Transverse colon (tissue), 4 donors: ENCODE measurements around the gene SIMC1.
"Not testable (repeated sequence)": the region's sequence is repeated elsewhere in the genome, so short reads cannot be mapped to it uniquely, and the experiment has no call there.

Experiments
- POLR2A ChIP-seq: fragments of 450-650 bp; IDR thresholded peaks from one replicate; pipeline ENCODE4 v1.6.1; 2016; ENCODE audit warnings: antibody characterized with exemption, mild to moderate bottlenecking, moderate library complexity
- POLR2AphosphoS5 ChIP-seq, 3 donors: sonication (generic); formaldehyde crosslinking; IDR thresholded peaks; one replicate each; pipeline ENCODE4 v1.6.1; 2016; ENCODE audit warnings: antibody characterized with exemption in 3 of 3
- TF ChIP-seq, protein P1 (sequence below), 5 experiments: fragments of 200-600 bp in 3 of 5; fragments of 450-650 bp in 2 of 5; sonication (generic) in 3 of 5; IDR thresholded peaks; 1 replicate in 2 of 5; 2 replicates in 3 of 5; pipeline ENCODE4 v1.5.1; 2016 to 2017; ENCODE audit warnings: antibody characterized with exemption in 5 of 5, inconsistent platforms in 3 of 5, mild to moderate bottlenecking in 2 of 5, moderate library complexity in 1 of 5

DNA sequence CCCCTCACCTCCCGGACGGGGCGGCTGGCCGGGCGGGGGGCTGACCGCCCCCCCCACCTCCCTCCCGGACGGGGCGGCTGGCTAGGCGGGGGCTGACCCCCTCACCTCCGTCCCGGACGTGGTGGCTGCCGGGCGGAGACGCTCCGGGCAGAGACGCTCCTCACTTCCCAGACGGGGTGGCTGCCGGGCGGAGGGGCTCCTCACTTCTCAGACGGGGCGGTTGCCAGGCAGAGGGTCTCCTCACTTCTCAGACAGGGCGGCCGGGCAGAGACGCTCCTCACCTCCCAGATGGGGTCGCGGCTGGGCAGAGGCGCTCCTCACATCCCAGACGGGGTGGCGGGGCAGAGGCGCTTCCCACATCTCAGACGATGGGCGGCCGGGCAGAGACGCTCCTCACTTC, 13.9 kb downstream of the SIMC1 start:
- TF ChIP-seq, protein P1, sequence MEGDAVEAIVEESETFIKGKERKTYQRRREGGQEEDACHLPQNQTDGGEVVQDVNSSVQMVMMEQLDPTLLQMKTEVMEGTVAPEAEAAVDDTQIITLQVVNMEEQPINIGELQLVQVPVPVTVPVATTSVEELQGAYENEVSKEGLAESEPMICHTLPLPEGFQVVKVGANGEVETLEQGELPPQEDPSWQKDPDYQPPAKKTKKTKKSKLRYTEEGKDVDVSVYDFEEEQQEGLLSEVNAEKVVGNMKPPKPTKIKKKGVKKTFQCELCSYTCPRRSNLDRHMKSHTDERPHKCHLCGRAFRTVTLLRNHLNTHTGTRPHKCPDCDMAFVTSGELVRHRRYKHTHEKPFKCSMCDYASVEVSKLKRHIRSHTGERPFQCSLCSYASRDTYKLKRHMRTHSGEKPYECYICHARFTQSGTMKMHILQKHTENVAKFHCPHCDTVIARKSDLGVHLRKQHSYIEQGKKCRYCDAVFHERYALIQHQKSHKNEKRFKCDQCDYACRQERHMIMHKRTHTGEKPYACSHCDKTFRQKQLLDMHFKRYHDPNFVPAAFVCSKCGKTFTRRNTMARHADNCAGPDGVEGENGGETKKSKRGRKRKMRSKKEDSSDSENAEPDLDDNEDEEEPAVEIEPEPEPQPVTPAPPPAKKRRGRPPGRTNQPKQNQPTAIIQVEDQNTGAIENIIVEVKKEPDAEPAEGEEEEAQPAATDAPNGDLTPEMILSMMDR (IDR thresholded peaks at IDR 0.05) = not testable (repeated sequence)
- TF ChIP-seq POLR2AphosphoS5 (IDR thresholded peaks at IDR 0.05); POLR2A: not testable (repeated sequence)
